Calu3 (cell line): ENCODE measurements around the gene ACKR3. TPM values are rescaled to one million over a fixed set of nuclear protein-coding genes. Genes with fewer than 3 reads are reported as not detected.

Experiments
- BruUV-seq: library from RNA; stranded (reverse); fragments of 400-500 nt; replicated peaks from 2 replicates; lab custom pipeline; 2021; lab: Mats Ljungman, UMichigan
- CTCF ChIA-PET: fragments of 300-600 bp; sonication (Branson Sonifier 250); formaldehyde crosslinking; loops from one replicate; lab custom pipeline; 2022; ENCODE audit warnings: antibody characterized with exemption; lab: Charles Lee
- DNase-seq: peaks from one replicate; pipeline ENCODE4 v3.0.0; 2022
- H3K27ac Mint-ChIP-seq: one replicate; pipeline ENCODE4 v1.8.0; 2022; ENCODE audit warnings: mixed read lengths; ENCODE audit not compliant: unreplicated experiment
- H3K27me3 Mint-ChIP-seq: one replicate; pipeline ENCODE4 v1.8.0; 2022; ENCODE audit warnings: mixed read lengths; ENCODE audit not compliant: unreplicated experiment
- H3K36me3 Mint-ChIP-seq: one replicate; pipeline ENCODE4 v1.8.0; 2022; ENCODE audit warnings: mild to moderate bottlenecking, moderate library complexity, mixed read lengths; ENCODE audit not compliant: insufficient read depth, unreplicated experiment
- H3K4me1 Mint-ChIP-seq: one replicate; pipeline ENCODE4 v1.8.0; 2022; ENCODE audit warnings: mild to moderate bottlenecking, low read depth, mixed read lengths; ENCODE audit not compliant: unreplicated experiment
- H3K4me3 Mint-ChIP-seq: one replicate; pipeline ENCODE4 v1.8.0; 2022; ENCODE audit warnings: mild to moderate bottlenecking, low read depth, moderate library complexity, mixed read lengths; ENCODE audit not compliant: unreplicated experiment
- H3K9me3 Mint-ChIP-seq: one replicate; pipeline ENCODE4 v1.8.0; 2022; ENCODE audit warnings: low read depth, mixed read lengths; ENCODE audit not compliant: unreplicated experiment
- CTCF ChIP-seq: fragments of 200-600 bp; IDR thresholded peaks from one replicate; pipeline ENCODE4 v1.8.0; 2022; ENCODE audit warnings: antibody characterized with exemption; ENCODE audit not compliant: unreplicated experiment
- intact Hi-C: fragments of 100-400 bp; cut with micrococcal nuclease; formaldehyde crosslinking; loops from one replicate; pipeline ENCODE4 v1.10.0; 2022; ENCODE audit not compliant: unreplicated experiment
- total RNA-seq: library from RNA; stranded (reverse); gene quantifications from 2 replicates; pipeline ENCODE4 v1.2.3, GENCODE V29; 2022

ACKR3 gene
- total RNA-seq, 1 experiment from 2014 or later = 8.8 TPM

DNA sequence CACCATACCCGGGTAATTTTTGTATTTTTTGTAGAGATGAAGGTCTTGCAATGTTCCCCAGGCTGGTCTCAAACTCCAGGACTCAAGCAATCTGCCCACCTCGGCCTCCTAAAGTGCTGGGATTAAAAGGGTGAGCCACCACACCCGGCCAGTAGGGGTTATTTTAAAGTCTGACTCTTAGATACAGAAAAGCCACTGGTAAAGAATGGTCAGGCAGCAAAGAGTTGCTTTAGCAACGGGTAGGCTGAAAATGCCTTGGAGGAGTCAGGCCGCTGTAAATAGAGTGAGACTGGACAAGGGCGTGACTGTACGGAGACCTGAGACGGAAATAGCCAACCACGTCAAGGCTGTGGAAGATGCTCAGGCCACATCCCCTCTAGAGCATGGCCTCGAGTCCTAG is 54.2 kb downstream of the ACKR3 start:
- H3K36me3 Mint-ChIP-seq = no peaks in the 10 kb centered on the region
- BruUV-seq = no TSS peak
- H3K9me3 Mint-ChIP-seq = no peaks in the 10 kb centered on the region
- no peak overlapping the region for H3K27ac Mint-ChIP-seq
- no peaks in the 10 kb centered on the region for H3K4me1 Mint-ChIP-seq
- DNase-seq = no peak
- peaks cover 83% of the 10 kb centered on the region for H3K27me3 Mint-ChIP-seq
- CTCF ChIA-PET = no interaction called here
- no peak for TF ChIP-seq CTCF
- H3K4me3 Mint-ChIP-seq = no peak overlapping the region
- intact Hi-C loops = no loop called here

GRCh38 chr2:236625156-236625690 is 55.6 kb downstream of the ACKR3 start:
- Mint-ChIP-seq H3K9me3 (no peaks in the 10 kb centered on the region), H3K27me3 (peaks cover 77% of the 10 kb centered on the region), H3K4me3 (no peak overlapping the region), H3K36me3 (no peaks in the 10 kb centered on the region), H3K4me1 (no peaks in the 10 kb centered on the region), H3K27ac (no peak overlapping the region)
- CTCF ChIA-PET = no interaction called here
- no TSS peak for BruUV-seq
- no peak for DNase-seq
- no peak for TF ChIP-seq CTCF
- intact Hi-C loops = no loop called here

GRCh38 chr2:236626391-236627150 is 56.9 kb downstream of the ACKR3 start:
- BruUV-seq = no TSS peak
- Mint-ChIP-seq H3K36me3 (no peaks in the 10 kb centered on the region), H3K4me1 (no peaks in the 10 kb centered on the region), H3K9me3 (no peaks in the 10 kb centered on the region), H3K4me3 (no peak overlapping the region), H3K27me3 (peaks cover 77% of the 10 kb centered on the region), H3K27ac (no peak overlapping the region)
- intact Hi-C loops = no loop called here
- no peak for DNase-seq
- CTCF ChIA-PET = interaction anchor here (0.6 kb wide), 1 partner anchor 1123 kb away, joined by 6 read pairs; no protein-coding TSS in a partner anchor
- TF ChIP-seq CTCF = no peak

GRCh38 chr2:236627193-236627592 is 57.6 kb downstream of the ACKR3 start:
- H3K9me3 Mint-ChIP-seq = no peaks in the 10 kb centered on the region
- DNase-seq = no peak
- CTCF ChIA-PET = no interaction called here
- no peaks in the 10 kb centered on the region for H3K36me3 Mint-ChIP-seq
- TF ChIP-seq CTCF = no peak
- no TSS peak for BruUV-seq
- peaks cover 77% of the 10 kb centered on the region for H3K27me3 Mint-ChIP-seq
- H3K27ac Mint-ChIP-seq = no peak overlapping the region
- intact Hi-C loops = no loop called here
- no peaks in the 10 kb centered on the region for H3K4me1 Mint-ChIP-seq
- H3K4me3 Mint-ChIP-seq = no peak overlapping the region
